Lower leg skin (tissue), 4 donors: ENCODE data around the gene AP1S1. TPM values are rescaled to one million over a fixed set of nuclear protein-coding genes. Genes with fewer than 3 reads are reported as not detected.

Experiments
- DNase-seq, 2 donors: peaks; one replicate each; pipeline ENCODE4 v3.0.0-alpha.2; 2019; ENCODE audit warnings: low spot score in 2 of 2
- H3K4me3 ChIP-seq: fragments of 200-600 bp; sonication (generic); 2 replicates; pipeline ENCODE4 v1.5.1; 2017; ENCODE audit warnings: mild to moderate bottlenecking, low read depth; ENCODE audit not compliant: poor library complexity, severe bottlenecking
- CTCF ChIP-seq, 3 donors: fragments of 450-650 bp; IDR thresholded peaks; one replicate each; pipeline ENCODE4 v1.5.1; 2016; ENCODE audit warnings: antibody characterized with exemption in 3 of 3, mild to moderate bottlenecking in 3 of 3, moderate library complexity in 2 of 3
- POLR2A ChIP-seq, 2 donors: fragments of 450-650 bp; IDR thresholded peaks; one replicate each; pipeline ENCODE4 v1.6.1; 2016 to 2017; ENCODE audit warnings: antibody characterized with exemption in 2 of 2, mild to moderate bottlenecking in 1 of 2, moderate library complexity in 1 of 2
- WGBS, 2 donors: methylation state at CpG; one replicate each; pipeline ENCODE4 v1.1.5; 2018; 5-methylcytosine and 5-hydroxymethylcytosine counted together
- intact Hi-C: fragments of 100-400 bp; cut with DNase I; formaldehyde crosslinking; loops from one replicate; pipeline ENCODE4 v1.15.0; 2023; ENCODE audit warnings: low total_unique reads
- total RNA-seq, 4 donors: library from RNA; depleted of rRNA; stranded (reverse); fragments of >200 nt; gene quantifications; one replicate each; pipeline ENCODE4 v1.1.0, GENCODE V29; 2016

AP1S1 gene
- total RNA-seq, 4 donors from 2014 or later: 52.9 to 81.2 (median 61.2) TPM

GRCh38 chr7:101163279-101164070, 9.2 kb downstream of the AP1S1 start:
- intact Hi-C loops: no loop called here
- TF ChIP-seq CTCF (IDR thresholded peaks at IDR 0.05) (no peak), POLR2A (IDR thresholded peaks at IDR 0.05) (no peak)
- 1% methylated on average over 71 to 73 of the region's 92 CpGs for WGBS, 2 donors
- no peak for DNase-seq
- H3K4me3 ChIP-seq: peak overlapping the region; percentile 2

GRCh38 chr7:101164071-101164840, 10.0 kb downstream of the AP1S1 start:
- 2 to 3% methylated on average over 23 to 47 of the region's 75 CpGs for WGBS, 2 donors
- H3K4me3 ChIP-seq: no peak overlapping the region
- DNase-seq: no peak
- no peak for TF ChIP-seq CTCF (IDR thresholded peaks at IDR 0.05)
- no peak for TF ChIP-seq POLR2A (IDR thresholded peaks at IDR 0.05)
- intact Hi-C loops: no loop called here

- intact Hi-C loops: no loop called here
- TF ChIP-seq CTCF (IDR thresholded peaks at IDR 0.05) (no peak), POLR2A (IDR thresholded peaks at IDR 0.05) (no peak)
- H3K4me3 ChIP-seq: no peak within 1 kb of the TSS
- DNase-seq: peak; percentile 87 to 96
- WGBS, 2 donors: 4 to 5% methylated on average over 37 to 47 of the region's 74 CpGs
Observed at GRCh38 chr7:101165075-101165957, 11.0 kb downstream of the AP1S1 start, which contains the start of gene VGF. Gene VGF, minus strand, starts transcription at chr7:101165569. Its CDS starts 726 bp downstream, at chr7:101164843.

GRCh38 chr7:101165958-101166647, 11.8 kb downstream of the AP1S1 start:
- no peak overlapping the region for H3K4me3 ChIP-seq
- WGBS, 2 donors: 1% methylated on average over 36 to 38 of the region's 38 CpGs
- no peak for TF ChIP-seq CTCF (IDR thresholded peaks at IDR 0.05)
- TF ChIP-seq POLR2A (IDR thresholded peaks at IDR 0.05): no peak
- no peak for DNase-seq
- intact Hi-C loops: no loop called here

- no peak for TF ChIP-seq POLR2A (IDR thresholded peaks at IDR 0.05)
- H3K4me3 ChIP-seq: no peak overlapping the region
- DNase-seq: no peak
- intact Hi-C loops: no loop called here
- 1 to 2% methylated on average over 11 of the region's 11 CpGs for WGBS, 2 donors
Observed at GRCh38 chr7:101166648-101166908, 12.3 kb downstream of the AP1S1 start.
